ENCODE measurements around the gene ANTXR2.
"Not testable (repeated sequence)": the region's sequence is repeated elsewhere in the genome, so short reads cannot be mapped to it uniquely, and the experiment has no call there.

Gene ANTXR2

GRCh38 chr4:80009806-80010205 lies 63.2 kb downstream of the ANTXR2 start:
- no peaks in the 10 kb centered on the region for H3K9me3 Mint-ChIP-seq
- no peak for DNase-seq
- H3K4me1 Mint-ChIP-seq: peaks cover 39% of the 10 kb centered on the region

GRCh38 chr4:80008971-80009370 lies 64.1 kb downstream of the ANTXR2 start:
- H3K36me3 Mint-ChIP-seq (ENCODE audit: low read depth): peaks cover 22% of the 10 kb centered on the region
- H3K9me3 Mint-ChIP-seq: peaks cover 6% of the 10 kb centered on the region
- no peaks in the 10 kb centered on the region for H3K27me3 Mint-ChIP-seq
- no peak overlapping the region for H3K27ac Mint-ChIP-seq
- DNase-seq (no peak), ATAC-seq (no peak)
- no peak overlapping the region for H3K4me3 Mint-ChIP-seq
- H3K4me1 Mint-ChIP-seq: peaks cover 39% of the 10 kb centered on the region

More at GRCh38 chr4:80009806-80010205, 63.2 kb downstream of the ANTXR2 start:
- no peak overlapping the region for H3K27ac Mint-ChIP-seq
- no peak for ATAC-seq
- no peaks in the 10 kb centered on the region for H3K27me3 Mint-ChIP-seq
- H3K4me3 Mint-ChIP-seq: no peak overlapping the region
- H3K36me3 Mint-ChIP-seq (ENCODE audit: low read depth): peaks cover 18% of the 10 kb centered on the region

- peak overlapping the region; percentile 20 for H3K4me3 Mint-ChIP-seq
- peaks cover 6% of the 10 kb centered on the region for H3K9me3 Mint-ChIP-seq
- no peak for ATAC-seq
- no peak for DNase-seq
- peaks cover 26% of the 10 kb centered on the region for H3K36me3 Mint-ChIP-seq (ENCODE audit: low read depth)
- no peak overlapping the region for H3K27ac Mint-ChIP-seq
- H3K27me3 Mint-ChIP-seq: no peaks in the 10 kb centered on the region
- peaks cover 39% of the 10 kb centered on the region for H3K4me1 Mint-ChIP-seq
These were observed 64.7 kb downstream of the ANTXR2 start for GRCh38 chr4:80008351-80008750.

- peak; percentile 66 for ATAC-seq
- H3K27me3 Mint-ChIP-seq: no peaks in the 10 kb centered on the region
- peaks cover 39% of the 10 kb centered on the region for H3K4me1 Mint-ChIP-seq
- no peak for DNase-seq
- H3K9me3 Mint-ChIP-seq: peaks cover 6% of the 10 kb centered on the region
- H3K4me3 Mint-ChIP-seq: peak overlapping the region; percentile 20
- H3K36me3 Mint-ChIP-seq (ENCODE audit: low read depth): peaks cover 26% of the 10 kb centered on the region
- H3K27ac Mint-ChIP-seq: no peak overlapping the region
These were observed 65.3 kb downstream of the ANTXR2 start for GRCh38 chr4:80007745-80008149.

- ATAC-seq: no peak
These were observed 65.9 kb downstream of the ANTXR2 start for GRCh38 chr4:80006935-80007744.

GRCh38 chr4:80005863-80006262 lies 67.2 kb downstream of the ANTXR2 start:
- DNase-seq (no peak), ATAC-seq (peak; percentile 87)
- H3K9me3 Mint-ChIP-seq: peaks cover 6% of the 10 kb centered on the region
- H3K27ac Mint-ChIP-seq: peak overlapping the region; percentile 28
- H3K36me3 Mint-ChIP-seq (ENCODE audit: low read depth): peaks cover 32% of the 10 kb centered on the region
- H3K4me3 Mint-ChIP-seq: no peak overlapping the region
- H3K27me3 Mint-ChIP-seq: no peaks in the 10 kb centered on the region
- peaks cover 39% of the 10 kb centered on the region for H3K4me1 Mint-ChIP-seq

More at GRCh38 chr4:80006935-80007744, 65.9 kb downstream of the ANTXR2 start:
- Mint-ChIP-seq H3K27ac (no peak overlapping the region), H3K4me1 (peaks cover 39% of the 10 kb centered on the region), H3K36me3 (ENCODE audit: low read depth) (peaks cover 28% of the 10 kb centered on the region), H3K27me3 (no peaks in the 10 kb centered on the region), H3K9me3 (peaks cover 6% of the 10 kb centered on the region), H3K4me3 (no peak overlapping the region)
- DNase-seq: no peak

GRCh38 chr4:80004319-80004718 lies 68.7 kb downstream of the ANTXR2 start:
- Mint-ChIP-seq H3K4me1 (peaks cover 34% of the 10 kb centered on the region), H3K27me3 (no peaks in the 10 kb centered on the region), H3K27ac (no peak overlapping the region), H3K9me3 (peaks cover 6% of the 10 kb centered on the region), H3K4me3 (no peak overlapping the region), H3K36me3 (ENCODE audit: low read depth) (peaks cover 30% of the 10 kb centered on the region)
- DNase-seq: no peak
- no peak for ATAC-seq

- Mint-ChIP-seq H3K4me1 (peaks cover 26% of the 10 kb centered on the region), H3K36me3 (ENCODE audit: low read depth) (peaks cover 32% of the 10 kb centered on the region)
- H3K4me3 Mint-ChIP-seq, DNase-seq, H3K9me3 Mint-ChIP-seq, H3K27ac Mint-ChIP-seq, ATAC-seq, H3K27me3 Mint-ChIP-seq: not testable (repeated sequence)
These were observed 70.5 kb downstream of the ANTXR2 start for GRCh38 chr4:80002559-80002958.

GRCh38 chr4:79999048-79999447 lies 74.0 kb downstream of the ANTXR2 start:
- H3K4me3 Mint-ChIP-seq, DNase-seq, ATAC-seq, H3K9me3 Mint-ChIP-seq, H3K27me3 Mint-ChIP-seq, H3K27ac Mint-ChIP-seq: not testable (repeated sequence)
- H3K4me1 Mint-ChIP-seq: peaks cover 12% of the 10 kb centered on the region
- peaks cover 17% of the 10 kb centered on the region for H3K36me3 Mint-ChIP-seq (ENCODE audit: low read depth)

- Mint-ChIP-seq H3K9me3 (no peaks in the 10 kb centered on the region), H3K27ac (no peak overlapping the region), H3K36me3 (ENCODE audit: low read depth) (peaks cover 12% of the 10 kb centered on the region), H3K4me3 (no peak overlapping the region), H3K4me1 (peaks cover 12% of the 10 kb centered on the region), H3K27me3 (no peaks in the 10 kb centered on the region)
- ATAC-seq (no peak), DNase-seq (no peak)
These were observed 74.8 kb downstream of the ANTXR2 start for GRCh38 chr4:79998201-79998600.

- Mint-ChIP-seq H3K9me3 (no peaks in the 10 kb centered on the region), H3K27ac (no peak overlapping the region), H3K4me1 (peaks cover 17% of the 10 kb centered on the region), H3K36me3 (ENCODE audit: low read depth) (peaks cover 7% of the 10 kb centered on the region), H3K4me3 (no peak overlapping the region), H3K27me3 (no peaks in the 10 kb centered on the region)
- ATAC-seq (no peak), DNase-seq (no peak)
These were observed 76.2 kb downstream of the ANTXR2 start for GRCh38 chr4:79996851-79997250.

GRCh38 chr4:79993476-79993875 lies 79.6 kb downstream of the ANTXR2 start:
- Mint-ChIP-seq H3K27me3 (no peaks in the 10 kb centered on the region), H3K36me3 (ENCODE audit: low read depth) (peaks cover 6% of the 10 kb centered on the region), H3K4me3 (no peak overlapping the region), H3K4me1 (peaks cover 25% of the 10 kb centered on the region), H3K27ac (no peak overlapping the region), H3K9me3 (no peaks in the 10 kb centered on the region)
- ATAC-seq (no peak), DNase-seq (no peak)

GRCh38 chr4:79991601-79992000 lies 81.4 kb downstream of the ANTXR2 start:
- H3K9me3 Mint-ChIP-seq: no peaks in the 10 kb centered on the region
- no peak overlapping the region for H3K4me3 Mint-ChIP-seq
- H3K27ac Mint-ChIP-seq: no peak overlapping the region
- H3K36me3 Mint-ChIP-seq (ENCODE audit: low read depth): peaks cover 6% of the 10 kb centered on the region
- DNase-seq (no peak), ATAC-seq (no peak)
- peaks cover 24% of the 10 kb centered on the region for H3K4me1 Mint-ChIP-seq
- no peaks in the 10 kb centered on the region for H3K27me3 Mint-ChIP-seq

- ATAC-seq; DNase-seq; H3K36me3 Mint-ChIP-seq (ENCODE audit: low read depth); H3K4me3 Mint-ChIP-seq; H3K27me3 Mint-ChIP-seq; H3K27ac Mint-ChIP-seq; H3K9me3 Mint-ChIP-seq: not testable (repeated sequence)
- H3K4me1 Mint-ChIP-seq: peaks cover 24% of the 10 kb centered on the region
These were observed 81.9 kb downstream of the ANTXR2 start for GRCh38 chr4:79991100-79991499.

- Mint-ChIP-seq H3K27me3 (no peaks in the 10 kb centered on the region), H3K4me1 (peaks cover 13% of the 10 kb centered on the region), H3K36me3 (ENCODE audit: low read depth) (peaks cover 10% of the 10 kb centered on the region), H3K27ac (no peak overlapping the region), H3K4me3 (no peak overlapping the region), H3K9me3 (no peaks in the 10 kb centered on the region)
- ATAC-seq: no peak
- DNase-seq: no peak
These were observed 85.6 kb downstream of the ANTXR2 start for GRCh38 chr4:79987401-79987800.
